GM19193 (cell line): Measurements from ENCODE around the gene TOPBP1.

Source experiments
- POLR2A ChIP-seq: IDR thresholded peaks from 4 replicates; pipeline ENCODE4 v1.6.1; 2011; ENCODE audit not compliant: insufficient read depth, insufficient read length; ENCODE audit errors: extremely low read depth

The TOPBP1 gene

DNA sequence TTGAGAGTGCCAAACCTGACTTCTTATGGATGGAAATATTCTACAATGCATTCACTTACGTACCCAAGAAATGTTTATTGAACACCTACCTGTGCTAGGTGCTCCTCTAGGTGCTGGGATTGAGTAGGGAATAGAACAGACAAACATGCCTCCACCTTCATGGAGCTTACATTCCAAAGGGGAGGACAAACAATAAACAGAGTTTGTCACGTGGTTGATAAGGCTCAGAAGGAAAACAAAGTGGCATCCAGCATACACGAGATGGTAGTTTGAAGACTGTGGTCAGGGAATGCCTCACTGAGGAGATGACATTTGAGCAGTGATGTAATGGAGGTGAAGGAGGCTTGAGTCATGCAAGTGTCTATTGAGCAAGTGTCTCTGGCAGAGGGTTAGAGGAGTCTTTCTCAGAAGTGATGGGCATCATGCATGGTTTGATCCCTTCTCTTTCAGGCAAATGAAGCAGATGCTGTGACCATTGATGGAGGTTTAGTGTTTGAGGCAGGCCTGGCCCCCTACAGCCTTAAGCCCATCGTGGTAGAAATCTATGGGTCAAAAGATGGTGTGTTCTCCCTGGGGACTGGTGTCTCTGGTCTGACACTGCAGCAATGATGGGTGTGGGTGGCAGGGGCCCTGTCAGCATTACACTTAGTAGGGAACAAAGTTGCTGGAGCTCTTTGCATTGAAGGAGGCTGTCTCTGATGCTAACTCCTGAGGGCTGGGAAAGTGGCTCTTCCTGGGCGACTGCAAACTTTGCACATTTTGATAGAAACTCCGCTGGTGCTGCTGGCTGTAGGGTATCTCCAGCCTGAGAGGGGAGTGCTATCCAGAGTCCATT, 29.7 kb upstream of the TOPBP1 start:
- no peak for TF ChIP-seq POLR2A

DNA sequence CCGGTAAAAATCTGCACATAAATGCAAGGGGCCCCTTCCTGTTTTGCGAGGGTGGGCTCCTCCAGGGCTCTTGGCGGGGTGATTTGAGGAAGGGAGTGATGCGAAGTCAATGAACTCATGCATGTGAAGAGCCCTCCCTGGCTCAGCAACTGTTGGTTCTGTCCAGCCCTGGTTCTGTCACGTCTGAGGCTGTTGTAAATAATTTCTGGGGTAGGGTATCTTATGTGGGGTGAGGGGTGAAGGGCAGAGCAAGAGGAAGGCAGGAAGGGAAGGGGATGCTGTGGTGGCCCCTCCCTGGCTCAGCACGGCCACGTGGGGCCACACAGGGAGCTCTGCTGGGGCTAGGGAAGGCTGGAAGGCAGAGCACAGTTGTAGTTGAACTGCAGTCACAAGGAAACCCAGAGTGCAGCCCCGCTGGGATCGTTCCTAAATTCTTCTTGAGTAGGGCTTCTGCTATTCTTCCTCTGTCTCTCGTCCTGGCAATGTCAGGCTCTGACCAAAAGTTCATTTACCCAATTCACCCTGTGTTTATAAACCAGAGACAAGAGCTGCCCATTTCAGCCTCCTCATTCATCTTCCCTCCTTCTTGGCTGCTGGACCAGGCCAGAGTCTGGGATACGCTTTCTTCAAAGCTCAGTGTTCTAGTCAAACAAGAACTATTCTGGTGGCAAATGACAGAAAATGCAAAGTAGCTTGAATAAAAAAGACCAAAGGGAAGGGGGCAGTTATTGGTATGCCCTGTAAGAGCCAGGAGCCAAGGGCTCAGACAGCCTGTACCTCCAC, 14.8 kb upstream of the TOPBP1 start:
- TF ChIP-seq POLR2A, result no peak

GRCh38 chr3:133675631-133676335, 14.0 kb upstream of the TOPBP1 start:
- TF ChIP-seq POLR2A, result no peak

- no peak for TF ChIP-seq POLR2A
Observed at GRCh38 chr3:133674290-133674919, 12.7 kb upstream of the TOPBP1 start.

GRCh38 chr3:133673746-133674145, 12.0 kb upstream of the TOPBP1 start:
- no peak for TF ChIP-seq POLR2A

DNA sequence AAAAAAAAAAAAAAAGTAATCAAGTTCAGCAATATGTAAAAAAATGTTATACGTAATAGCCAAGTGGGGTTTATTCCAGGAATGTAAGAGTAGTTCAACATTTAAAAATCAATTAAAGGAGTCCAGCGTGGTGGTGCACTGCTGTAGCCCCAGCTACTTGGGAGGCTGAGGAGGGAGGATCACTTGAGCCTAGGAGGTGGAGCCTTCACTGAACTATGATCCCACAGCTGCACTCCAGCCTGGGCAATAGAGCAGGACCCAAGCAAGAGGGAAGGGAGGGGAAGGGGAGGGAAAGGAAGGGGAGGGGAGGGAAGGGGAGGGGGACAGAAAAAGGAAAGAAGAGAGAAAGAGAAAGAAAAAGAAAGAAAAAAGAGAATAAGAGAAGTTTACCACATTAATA, 10.7 kb upstream of the TOPBP1 start:
- no peak for TF ChIP-seq POLR2A

GRCh38 chr3:133670525-133670995, 8.8 kb upstream of the TOPBP1 start:
- TF ChIP-seq POLR2A, result no peak

GRCh38 chr3:133669949-133670524, 8.3 kb upstream of the TOPBP1 start:
- TF ChIP-seq POLR2A, result no peak

GRCh38 chr3:133667118-133667517, 5.4 kb upstream of the TOPBP1 start:
- TF ChIP-seq POLR2A, result no peak

DNA sequence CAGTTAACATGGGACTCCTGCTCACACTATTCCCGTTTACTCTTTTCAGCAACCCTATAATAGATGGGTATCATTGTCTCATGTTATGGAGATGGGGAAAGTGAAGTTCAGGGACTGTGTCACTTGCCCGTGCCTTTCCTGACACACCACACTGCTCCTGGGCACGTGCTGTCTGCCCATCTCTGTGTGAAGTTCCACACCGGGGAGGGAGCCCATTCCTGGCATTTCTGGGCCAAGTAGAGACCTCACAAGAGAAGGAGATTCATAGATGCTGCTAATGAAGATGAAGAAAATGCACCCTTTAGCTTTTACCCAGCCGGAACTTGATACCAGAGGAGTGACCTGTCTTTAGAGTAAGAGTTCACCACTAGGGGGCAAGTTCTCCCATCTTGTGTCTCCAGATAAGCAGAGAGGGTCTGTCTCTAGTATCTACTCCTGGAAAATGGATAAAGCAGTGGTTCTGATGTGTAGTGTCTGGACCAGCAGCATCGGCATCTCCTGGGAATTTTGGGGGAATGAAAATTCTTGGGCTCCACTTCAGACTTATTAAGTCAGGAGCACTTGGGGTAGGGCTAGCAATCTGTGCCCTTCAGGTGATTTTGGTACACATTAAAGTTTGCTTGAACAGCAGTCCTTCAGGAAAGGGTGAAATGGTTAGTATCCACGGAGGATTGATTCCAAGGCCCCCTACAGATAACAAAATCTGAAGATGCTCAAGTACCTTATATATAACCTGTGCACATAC, 2.0 kb upstream of the TOPBP1 start:
- no peak for TF ChIP-seq POLR2A

- TF ChIP-seq POLR2A, result no peak
Observed at GRCh38 chr3:133662278-133662651, 524 bp upstream of the TOPBP1 start.

GRCh38 chr3:133659806-133660205, 1.9 kb downstream of the TOPBP1 start:
- TF ChIP-seq POLR2A, result no peak

GRCh38 chr3:133655731-133656515, 5.8 kb downstream of the TOPBP1 start:
- TF ChIP-seq POLR2A, result no peak
